ENCODE data around the gene WIPF2.
A peak's percentile ranks its signal among the peaks of the same experiment; 100 is the strongest.
"Not testable (repeated sequence)": the region's sequence is repeated elsewhere in the genome, so short reads cannot be mapped to it uniquely, and the experiment has no call there.

Gene WIPF2

GRCh38 chr17:40298726-40299125 is 79.6 kb downstream of the WIPF2 start:
- no peak for DNase-seq (ENCODE audit: low read depth in 2 of 2)

GRCh38 chr17:40299159-40299757 is 80.2 kb downstream of the WIPF2 start:
- DNase-seq (ENCODE audit: low read depth in 2 of 2), result not testable (repeated sequence)

- DNase-seq (ENCODE audit: low read depth in 2 of 2), result no peak
Measured at GRCh38 chr17:40301315-40301714, 82.2 kb downstream of the WIPF2 start.

GRCh38 chr17:40303009-40303657 is 84.0 kb downstream of the WIPF2 start:
- DNase-seq (ENCODE audit: low read depth in 2 of 2), result no peak

- no peak for DNase-seq (ENCODE audit: low read depth in 2 of 2)
Measured at GRCh38 chr17:40303708-40304551, 84.8 kb downstream of the WIPF2 start.

- DNase-seq (ENCODE audit: low read depth in 2 of 2), result not testable (repeated sequence)
Measured at GRCh38 chr17:40304552-40304863, 85.4 kb downstream of the WIPF2 start.

GRCh38 chr17:40304866-40305265 is 85.8 kb downstream of the WIPF2 start:
- DNase-seq (ENCODE audit: low read depth in 2 of 2), result not testable (repeated sequence)

GRCh38 chr17:40306395-40306794 is 87.3 kb downstream of the WIPF2 start:
- DNase-seq (ENCODE audit: low read depth in 2 of 2), result no peak

- no peak for DNase-seq (ENCODE audit: low read depth in 2 of 2)
Measured at GRCh38 chr17:40307001-40307730, 88.1 kb downstream of the WIPF2 start.

- DNase-seq (ENCODE audit: low read depth in 2 of 2), result no peak
Measured at GRCh38 chr17:40307740-40308239, 88.7 kb downstream of the WIPF2 start.

- no peak for DNase-seq (ENCODE audit: low read depth in 2 of 2)
Measured at GRCh38 chr17:40309031-40309948, 90.2 kb downstream of the WIPF2 start, which contains the start of gene RARA. Gene RARA, plus strand, starts transcription at chr17:40309180. Its CDS starts 22,039 bp downstream, at chr17:40331219.

- DNase-seq (ENCODE audit: low read depth in 2 of 2), result no peak
Measured at GRCh38 chr17:40309949-40310510, 90.9 kb downstream of the WIPF2 start.

GRCh38 chr17:40310882-40311391 is 91.8 kb downstream of the WIPF2 start:
- DNase-seq (ENCODE audit: low read depth in 2 of 2), result no peak

- no peak for DNase-seq (ENCODE audit: low read depth in 2 of 2)
Measured at GRCh38 chr17:40311575-40311974, 92.5 kb downstream of the WIPF2 start.

- DNase-seq (ENCODE audit: low read depth in 2 of 2), result no peak
Measured at GRCh38 chr17:40312131-40312731, 93.1 kb downstream of the WIPF2 start.

GRCh38 chr17:40312893-40313667 is 94.0 kb downstream of the WIPF2 start:
- DNase-seq (ENCODE audit: low read depth in 2 of 2), result no peak

GRCh38 chr17:40313668-40314583 is 94.8 kb downstream of the WIPF2 start:
- DNase-seq (ENCODE audit: low read depth in 2 of 2), result no peak

- DNase-seq (ENCODE audit: low read depth in 2 of 2), result peak; percentile 79 to 82
Measured at GRCh38 chr17:40314584-40314956, 95.5 kb downstream of the WIPF2 start.

Data from stimulated activated CD8-positive, alpha-beta memory T cell treated with anti-CD3 and anti-CD28 coated beads, Interleukin-7, amount 100 ng/mL, for 1 hour (primary cell).